PC-9 (cell line): Measurements from ENCODE around the gene RBMS1. TPM values are rescaled to one million over a fixed set of nuclear protein-coding genes. Genes with fewer than 3 reads are reported as not detected.
A peak's percentile ranks its signal among the peaks of the same experiment; 100 is the strongest.

Experiments
- BruUV-seq: library from RNA; stranded (reverse); fragments of 400-500 nt; replicated peaks from 2 replicates; lab custom pipeline; 2021; lab: Mats Ljungman, UMichigan
- CTCF ChIA-PET: fragments of 300-600 bp; sonication (Branson Sonifier 250); formaldehyde crosslinking; loops from one replicate; lab custom pipeline; 2022; ENCODE audit warnings: antibody characterized with exemption; lab: Charles Lee
- POLR2A ChIA-PET: fragments of 300-600 bp; sonication (Branson Sonifier 250); formaldehyde crosslinking; loops from one replicate; lab custom pipeline; 2022; ENCODE audit warnings: antibody characterized with exemption; ENCODE audit not compliant: unreplicated experiment; lab: Charles Lee
- DNase-seq, 2 experiments: peaks; one replicate each; pipeline versions ENCODE4 v3.0.0 to v3.0.0-alpha.2; 2015 to 2022; ENCODE audit warnings: mixed read lengths in 1 of 2
- H2AFZ ChIP-seq: fragments of 200-600 bp; sonication (generic); 2 replicates; pipeline ENCODE4 v1.8.1; 2017; ENCODE audit warnings: antibody characterized with exemption
- H3F3A ChIP-seq: fragments of 200-600 bp; sonication (generic); 2 replicates; pipeline ENCODE4 v1.8.1; 2017; ENCODE audit warnings: antibody characterized with exemption, mild to moderate bottlenecking, low read depth; ENCODE audit not compliant: insufficient read depth
- H3K27ac ChIP-seq: fragments of 200-600 bp; sonication (generic); 2 replicates; pipeline ENCODE4 v1.6.1; 2016; ENCODE audit warnings: mixed run types
- H3K27me3 ChIP-seq: fragments of 200-600 bp; sonication (generic); 2 replicates; pipeline ENCODE4 v1.6.1; 2016; ENCODE audit warnings: low read depth, mixed run types; ENCODE audit not compliant: insufficient read depth
- H3K36me3 ChIP-seq: fragments of 200-600 bp; sonication (generic); 2 replicates; pipeline ENCODE4 v1.6.1; 2016; ENCODE audit warnings: low read depth, mixed run types
- H3K4me1 ChIP-seq: fragments of 200-600 bp; sonication (generic); replicated peaks from 2 replicates; pipeline ENCODE4 v1.6.1; 2016; ENCODE audit warnings: mixed run types; ENCODE audit not compliant: insufficient read depth
- H3K4me2 ChIP-seq: fragments of 200-600 bp; sonication (generic); 2 replicates; pipeline ENCODE4 v1.6.1; 2017; ENCODE audit warnings: mixed run types
- H3K4me3 ChIP-seq: fragments of 200-600 bp; sonication (generic); 2 replicates; pipeline ENCODE4 v1.6.1; 2016; ENCODE audit warnings: mixed run types
- H3K79me2 ChIP-seq: fragments of 200-600 bp; sonication (generic); 2 replicates; pipeline ENCODE4 v1.6.1; 2017; ENCODE audit warnings: low read depth, mixed run types
- H3K9me2 ChIP-seq: fragments of 200-600 bp; sonication (generic); 2 replicates; pipeline ENCODE4 v1.8.1; 2017; ENCODE audit warnings: mild to moderate bottlenecking; ENCODE audit not compliant: insufficient read depth
- H3K9me3 ChIP-seq: fragments of 200-600 bp; sonication (generic); 2 replicates; pipeline ENCODE4 v1.8.1; 2016; ENCODE audit warnings: low read depth; ENCODE audit not compliant: insufficient read depth
- H4K20me1 ChIP-seq: fragments of 200-600 bp; sonication (generic); 2 replicates; pipeline ENCODE4 v1.8.1; 2017; ENCODE audit not compliant: insufficient read depth
- CTCF ChIP-seq: fragments of 200-600 bp; sonication (generic); conservative IDR thresholded peaks from 2 replicates; pipeline ENCODE4 v1.6.1; 2017; ENCODE audit warnings: mixed run types, antibody characterized with exemption, mild to moderate bottlenecking, moderate library complexity
- EZH2 ChIP-seq: fragments of 200-600 bp; sonication (generic); IDR thresholded peaks from 2 replicates; pipeline ENCODE4 v1.8.0; 2017; ENCODE audit warnings: antibody characterized with exemption, low read depth
- intact Hi-C: fragments of 100-400 bp; cut with micrococcal nuclease; formaldehyde crosslinking; loops from one replicate; pipeline ENCODE4 v1.10.0; 2022; ENCODE audit not compliant: unreplicated experiment
- total RNA-seq: library from RNA; stranded (reverse); gene quantifications from 2 replicates; pipeline ENCODE4 v1.2.3, GENCODE V29; 2021

Gene RBMS1
- total RNA-seq, 1 experiment from 2014 or later: 65.1 TPM

- intact Hi-C loops: loop anchor here (2.0 kb wide), 3 partner anchors 25 to 167 kb away; no protein-coding TSS in a partner anchor
- no peaks in the 10 kb centered on the region for H3K9me2 ChIP-seq
- H3K27me3 ChIP-seq: no peaks in the 10 kb centered on the region
- H3K27ac ChIP-seq: peak overlapping the region; percentile 100
- no peaks in the 10 kb centered on the region for H4K20me1 ChIP-seq
- no peak for TF ChIP-seq CTCF
- no peak for TF ChIP-seq EZH2
- CTCF ChIA-PET: no interaction called here
- 0 out of 2 replicates have a peak, but pooled peaks cover 4% of the 10 kb centered on the region for H3K79me2 ChIP-seq
- DNase-seq: peak in 1 of 2 experiments; percentile 92
- peaks cover 69% of the 10 kb centered on the region for H3K4me1 ChIP-seq
- no TSS peak for BruUV-seq
- H2AFZ ChIP-seq: no peak overlapping the region
- no peaks in the 10 kb centered on the region; the same call in 1 of the 2 replicates for H3K9me3 ChIP-seq
- POLR2A ChIA-PET: interaction anchor here (0.7 kb wide), 1 partner anchor 12 kb away, joined by 10 read pairs; no protein-coding TSS in a partner anchor
- H3K4me3 ChIP-seq: 0 out of 2 replicates have a peak overlapping the region, but pooled peaks have one; percentile 10
- H3K36me3 ChIP-seq: no peaks in the 10 kb centered on the region
- peaks cover 43% of the 10 kb centered on the region for H3F3A ChIP-seq
- H3K4me2 ChIP-seq: peak overlapping the region; percentile 70
These were observed 264.0 kb downstream of the RBMS1 start for GRCh38 chr2:160229591-160229990.

GRCh38 chr2:160228141-160228917 is 265.3 kb downstream of the RBMS1 start:
- TSS peak; percentile 30 for BruUV-seq
- peak overlapping the region; percentile 70 for H3K4me2 ChIP-seq
- DNase-seq: peak in 1 of 2 experiments; percentile 89
- TF ChIP-seq EZH2 (no peak), CTCF (no peak)
- H3K9me3 ChIP-seq: no peaks in the 10 kb centered on the region; the same call in 1 of the 2 replicates
- no peak overlapping the region for H2AFZ ChIP-seq
- ChIA-PET CTCF (no interaction called here), POLR2A (interaction anchor here (0.5 to 0.9 kb wide), 4 partner anchors 20 to 502 kb away, joined by 3 to 9 read pairs (median 6); no protein-coding TSS in a partner anchor)
- no peaks in the 10 kb centered on the region for H3K36me3 ChIP-seq
- H3K79me2 ChIP-seq: 0 out of 2 replicates have a peak, but pooled peaks cover 4% of the 10 kb centered on the region
- peaks cover 55% of the 10 kb centered on the region for H3F3A ChIP-seq
- intact Hi-C loops: loop anchor here (2.0 kb wide), 3 partner anchors 24 to 168 kb away; no protein-coding TSS in a partner anchor
- H4K20me1 ChIP-seq: no peaks in the 10 kb centered on the region
- peaks cover 80% of the 10 kb centered on the region for H3K4me1 ChIP-seq
- H3K27me3 ChIP-seq: no peaks in the 10 kb centered on the region
- peak overlapping the region; percentile 100 for H3K27ac ChIP-seq
- H3K4me3 ChIP-seq: peak overlapping the region; percentile 10; the same call in 1 of the 2 replicates
- H3K9me2 ChIP-seq: no peaks in the 10 kb centered on the region

GRCh38 chr2:160227293-160227915 is 266.2 kb downstream of the RBMS1 start:
- CTCF ChIA-PET: no interaction called here
- no peaks in the 10 kb centered on the region for H3K27me3 ChIP-seq
- POLR2A ChIA-PET: interaction anchor here (0.6 to 1.0 kb wide), 4 partner anchors 22 to 43 kb away, joined by 3 to 8 read pairs (median 5); partner anchors contain the start of gene ITGB6
- peak overlapping the region; percentile 100 for H3K27ac ChIP-seq
- DNase-seq: peak in 1 of 2 experiments; percentile 83
- H3K36me3 ChIP-seq: no peaks in the 10 kb centered on the region
- H3F3A ChIP-seq: peaks cover 60% of the 10 kb centered on the region
- H3K4me2 ChIP-seq: peak overlapping the region; percentile 70
- H3K4me3 ChIP-seq: no peak overlapping the region; the same call in 1 of the 2 replicates
- H2AFZ ChIP-seq: no peak overlapping the region
- no peaks in the 10 kb centered on the region; the same call in 1 of the 2 replicates for H3K9me3 ChIP-seq
- intact Hi-C loops: no loop called here
- H4K20me1 ChIP-seq: no peaks in the 10 kb centered on the region
- H3K4me1 ChIP-seq: peaks cover 89% of the 10 kb centered on the region
- 0 out of 2 replicates have a peak, but pooled peaks cover 4% of the 10 kb centered on the region for H3K79me2 ChIP-seq
- TF ChIP-seq CTCF: no peak
- TF ChIP-seq EZH2: no peak
- no TSS peak for BruUV-seq
- H3K9me2 ChIP-seq: no peaks in the 10 kb centered on the region
